ENCODE results near the gene ARHGAP40.

Gene ARHGAP40

DNA sequence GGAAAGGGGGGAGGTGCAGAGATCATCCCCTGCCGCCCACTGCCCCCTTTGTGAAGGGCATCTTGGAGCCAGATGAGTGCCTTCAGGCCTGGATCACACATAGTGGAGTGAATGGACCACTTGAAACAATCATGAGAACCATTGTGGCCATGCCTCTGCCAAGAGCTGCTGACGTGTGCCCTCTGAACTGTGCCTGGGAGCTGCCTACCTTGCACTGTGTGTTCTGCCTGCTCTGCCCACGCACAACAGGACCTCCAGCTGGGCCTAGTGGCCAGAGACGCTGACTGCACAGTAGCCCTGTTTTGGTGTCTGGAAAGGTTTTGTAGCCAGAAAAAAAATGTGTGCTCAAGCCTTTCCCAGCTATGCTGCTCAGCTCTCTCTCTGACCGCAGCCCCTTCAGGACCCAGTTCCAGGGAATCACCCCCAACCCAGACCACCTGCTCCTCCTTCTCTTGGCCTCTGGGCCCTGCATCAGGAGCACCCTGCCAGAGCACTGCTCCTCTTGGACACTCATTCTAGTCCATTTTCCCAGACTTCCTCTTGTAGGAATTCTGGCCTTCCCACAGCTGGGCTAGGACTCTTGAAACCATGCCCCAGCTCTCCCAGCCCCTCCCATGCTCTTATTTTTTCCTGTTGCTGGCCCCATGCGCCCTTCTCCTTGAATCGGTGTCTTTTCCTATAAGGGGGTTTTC, 22.2 kb upstream of the ARHGAP40 start:
- no peak overlapping the region for H3K9ac ChIP-seq (ENCODE audit: low read depth, low read length)
- H3K9me3 ChIP-seq (ENCODE audit: control insufficient read depth, insufficient read depth, low read length) = no peaks in the 10 kb centered on the region
- H3K36me3 ChIP-seq (ENCODE audit: control insufficient read depth, insufficient read depth, low read length) = no peaks in the 10 kb centered on the region
- no peak overlapping the region for H3K4me3 ChIP-seq (ENCODE audit: low read depth, low read length)
- peaks cover 3% of the 10 kb centered on the region for H3K4me1 ChIP-seq (ENCODE audit: control insufficient read depth, insufficient read depth, low read length)
- H3K27me3 ChIP-seq (ENCODE audit: control insufficient read depth, insufficient read depth, low read length) = no peaks in the 10 kb centered on the region

DNA sequence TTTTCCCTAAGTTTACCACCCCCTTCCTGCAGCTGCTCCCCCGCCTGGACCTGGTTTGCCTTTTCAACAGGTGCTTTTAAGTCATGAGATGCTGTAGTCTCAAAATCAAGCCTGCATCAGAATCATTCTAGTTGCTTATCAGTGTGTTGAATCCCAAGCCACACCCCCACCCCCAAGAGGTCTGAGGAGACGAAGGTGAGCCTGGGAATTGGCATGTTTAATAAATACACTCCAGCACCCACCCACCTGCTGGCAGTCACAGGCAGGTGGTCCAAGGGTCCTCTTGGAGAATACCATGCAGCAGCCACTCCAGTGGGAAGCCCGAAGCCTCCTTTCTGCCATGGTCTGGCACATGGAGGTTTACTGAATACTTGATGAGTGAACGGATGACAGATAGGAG, 21.7 kb upstream of the ARHGAP40 start:
- peaks cover 3% of the 10 kb centered on the region for H3K4me1 ChIP-seq (ENCODE audit: control insufficient read depth, insufficient read depth, low read length)
- H3K27me3 ChIP-seq (ENCODE audit: control insufficient read depth, insufficient read depth, low read length) = no peaks in the 10 kb centered on the region

DNA sequence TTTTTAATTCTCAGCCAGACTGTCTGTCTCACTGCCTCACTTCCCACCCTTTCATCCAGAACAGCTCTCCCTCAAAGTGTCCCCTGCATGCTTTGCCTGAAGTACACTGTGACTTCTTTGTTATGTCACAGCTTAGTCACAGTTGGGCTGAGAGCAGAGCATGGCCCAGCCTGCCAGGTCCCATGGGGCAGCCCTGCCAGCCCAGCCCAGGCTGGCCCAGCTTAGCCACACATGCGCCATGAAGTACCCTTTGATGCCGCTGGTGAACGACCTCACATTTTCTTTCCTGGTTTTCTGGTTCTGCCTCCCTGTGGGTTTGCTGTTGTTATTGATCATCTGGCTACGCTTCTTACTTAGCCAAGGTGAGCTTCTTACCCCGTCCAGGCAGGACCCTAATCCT, 20.6 kb upstream of the ARHGAP40 start, which contains the start of gene ADIG:
Gene ADIG (plus strand): TSS at position 185 of the 400 bp plus-strand sequence. CDS start 54 bp downstream, at position 239.
- no peak within 1 kb of the TSS for H3K9ac ChIP-seq (ENCODE audit: low read depth, low read length)
- no peak within 1 kb of the TSS for H3K4me3 ChIP-seq (ENCODE audit: low read depth, low read length)
- H3K9me3 ChIP-seq (ENCODE audit: control insufficient read depth, insufficient read depth, low read length) = no peaks in the 10 kb centered on the region
- H3K4me1 ChIP-seq (ENCODE audit: control insufficient read depth, insufficient read depth, low read length) = peaks cover 3% of the 10 kb centered on the region
- no peaks in the 10 kb centered on the region for H3K27me3 ChIP-seq (ENCODE audit: control insufficient read depth, insufficient read depth, low read length)
- no peaks in the 10 kb centered on the region for H3K36me3 ChIP-seq (ENCODE audit: control insufficient read depth, insufficient read depth, low read length)

More for the DNA sequence above, 21.7 kb upstream of the ARHGAP40 start:
- no peak overlapping the region for H3K9ac ChIP-seq (ENCODE audit: low read depth, low read length)
- no peak overlapping the region for H3K4me3 ChIP-seq (ENCODE audit: low read depth, low read length)
- no peaks in the 10 kb centered on the region for H3K9me3 ChIP-seq (ENCODE audit: control insufficient read depth, insufficient read depth, low read length)
- H3K36me3 ChIP-seq (ENCODE audit: control insufficient read depth, insufficient read depth, low read length) = no peaks in the 10 kb centered on the region

DNA sequence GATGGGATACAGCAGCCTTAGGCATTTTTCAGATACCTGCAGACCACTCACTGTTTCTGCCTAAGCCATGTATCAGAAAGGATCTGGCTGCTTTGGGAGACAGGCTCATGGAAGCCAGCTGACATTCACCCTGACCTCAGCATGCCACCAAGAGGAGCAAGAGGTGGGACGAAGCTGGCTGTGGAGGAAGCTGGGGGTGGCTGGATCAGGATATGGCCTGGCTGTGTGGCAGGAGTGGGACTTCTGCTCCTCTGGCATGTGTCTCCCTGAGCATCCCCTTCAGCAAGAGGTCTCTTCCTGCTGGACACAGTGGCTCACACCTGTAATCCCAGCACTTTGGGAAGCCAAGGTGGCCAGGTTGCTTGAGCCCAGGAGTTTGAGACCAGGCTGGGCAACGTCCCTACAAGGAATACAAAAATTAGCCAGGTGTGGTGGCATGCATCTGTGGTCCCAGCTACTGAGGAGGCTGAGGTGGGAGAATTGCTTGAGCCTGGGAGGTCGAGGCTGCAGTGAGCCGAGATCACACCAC, 19.7 kb upstream of the ARHGAP40 start:
- Histone ChIP-seq H3K27me3 (ENCODE audit: control insufficient read depth, insufficient read depth, low read length) (no peaks in the 10 kb centered on the region), H3K9ac (ENCODE audit: low read depth, low read length) (no peak overlapping the region), H3K4me1 (ENCODE audit: control insufficient read depth, insufficient read depth, low read length) (peaks cover 3% of the 10 kb centered on the region), H3K4me3 (ENCODE audit: low read depth, low read length) (no peak overlapping the region), H3K9me3 (ENCODE audit: control insufficient read depth, insufficient read depth, low read length) (no peaks in the 10 kb centered on the region), H3K36me3 (ENCODE audit: control insufficient read depth, insufficient read depth, low read length) (no peaks in the 10 kb centered on the region)

DNA sequence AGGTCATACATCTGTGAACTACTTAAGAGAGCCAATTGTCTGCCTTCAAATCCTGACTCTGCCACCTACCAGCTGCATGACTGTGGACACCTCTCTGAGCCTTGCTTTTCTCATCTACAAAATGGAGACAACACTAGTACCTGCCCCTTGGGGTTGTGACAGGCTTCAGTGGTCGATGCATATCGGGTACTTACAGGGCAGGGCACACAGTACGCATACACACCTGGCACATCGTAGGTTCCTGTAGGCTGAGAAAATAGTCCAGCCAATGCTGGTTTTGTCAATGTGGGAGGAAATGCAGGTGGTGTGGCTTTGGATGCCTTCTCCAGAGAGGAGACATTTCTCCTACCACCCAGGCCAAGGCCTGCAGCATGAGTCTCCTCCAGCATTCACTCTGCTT, 18.3 kb upstream of the ARHGAP40 start:
- H3K4me3 ChIP-seq (ENCODE audit: low read depth, low read length) = no peak overlapping the region
- no peak overlapping the region for H3K9ac ChIP-seq (ENCODE audit: low read depth, low read length)
- H3K9me3 ChIP-seq (ENCODE audit: control insufficient read depth, insufficient read depth, low read length) = no peaks in the 10 kb centered on the region
- H3K4me1 ChIP-seq (ENCODE audit: control insufficient read depth, insufficient read depth, low read length) = peaks cover 3% of the 10 kb centered on the region
- H3K27me3 ChIP-seq (ENCODE audit: control insufficient read depth, insufficient read depth, low read length) = no peaks in the 10 kb centered on the region
- no peaks in the 10 kb centered on the region for H3K36me3 ChIP-seq (ENCODE audit: control insufficient read depth, insufficient read depth, low read length)

DNA sequence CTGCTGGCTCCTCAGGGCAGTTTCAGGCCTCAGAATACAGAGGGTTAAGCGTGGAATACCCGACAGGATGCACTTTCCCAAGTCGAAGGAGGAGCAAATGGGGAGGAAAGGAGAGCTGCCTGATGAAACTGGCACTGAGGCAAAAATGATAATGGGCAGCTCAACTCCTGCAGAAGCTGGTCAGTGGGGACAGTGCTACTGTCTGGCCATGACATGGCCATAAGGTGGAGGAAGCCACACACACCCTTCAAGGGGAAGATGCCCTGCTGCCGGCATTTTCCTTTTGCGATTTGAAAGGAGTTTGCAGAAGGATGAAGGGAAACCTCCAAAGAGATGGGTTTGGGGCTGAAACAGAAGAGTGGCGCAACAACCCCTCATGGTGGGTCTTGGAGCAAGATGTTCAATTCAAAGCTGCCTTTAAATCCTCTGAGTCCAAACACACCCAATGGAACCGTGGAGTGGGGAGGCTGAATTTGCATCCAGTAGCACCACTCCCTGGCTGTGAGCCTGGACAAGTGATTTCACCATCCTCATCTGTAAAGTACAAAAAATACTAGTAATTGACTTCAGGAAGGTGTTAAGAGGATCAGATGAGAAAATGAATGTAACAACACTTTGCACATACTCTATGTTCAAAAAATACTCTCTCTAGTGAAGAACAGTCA, 17.4 kb upstream of the ARHGAP40 start:
- Histone ChIP-seq H3K27me3 (ENCODE audit: control insufficient read depth, insufficient read depth, low read length) (no peaks in the 10 kb centered on the region), H3K9ac (ENCODE audit: low read depth, low read length) (no peak overlapping the region), H3K9me3 (ENCODE audit: control insufficient read depth, insufficient read depth, low read length) (no peaks in the 10 kb centered on the region), H3K36me3 (ENCODE audit: control insufficient read depth, insufficient read depth, low read length) (no peaks in the 10 kb centered on the region), H3K4me3 (ENCODE audit: low read depth, low read length) (no peak overlapping the region), H3K4me1 (ENCODE audit: control insufficient read depth, insufficient read depth, low read length) (peaks cover 3% of the 10 kb centered on the region)

DNA sequence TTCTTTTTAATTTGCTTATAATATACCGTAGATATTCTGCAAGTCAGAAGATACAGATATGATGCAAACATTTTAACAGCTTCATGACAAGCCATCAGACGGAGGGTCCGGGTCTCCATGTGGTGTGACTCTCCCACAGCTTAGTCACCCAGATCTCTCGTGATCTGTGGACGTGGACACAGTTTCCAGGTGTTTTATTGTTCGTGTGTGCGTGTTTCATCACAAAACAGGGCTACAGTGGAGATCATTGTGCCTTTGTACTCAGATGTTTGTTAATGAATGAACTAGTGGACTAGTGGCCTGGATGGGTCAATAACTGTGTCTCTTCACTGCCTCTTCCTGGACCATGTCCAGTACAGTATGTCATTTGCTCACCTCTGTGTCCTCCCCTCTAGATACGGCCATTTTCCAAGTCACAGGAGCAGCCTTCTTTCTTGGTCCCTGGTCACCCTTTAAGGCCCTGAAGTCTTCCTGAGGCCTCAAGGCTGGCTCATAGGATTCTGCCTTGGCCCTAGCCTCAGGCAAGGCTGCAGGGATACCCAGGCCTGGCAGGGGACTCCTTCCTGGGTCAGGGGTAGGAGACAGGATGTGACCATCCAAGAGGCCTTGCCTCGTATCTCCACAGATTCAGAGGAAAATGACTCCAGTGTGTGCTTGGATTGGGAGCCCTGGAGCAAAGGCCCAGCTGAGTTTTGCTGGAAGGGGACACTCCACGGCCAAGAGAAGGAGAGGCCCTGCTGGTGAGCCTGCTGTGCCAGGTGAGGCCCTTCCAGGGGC, 16.0 kb upstream of the ARHGAP40 start:
- Histone ChIP-seq H3K9me3 (ENCODE audit: control insufficient read depth, insufficient read depth, low read length) (no peaks in the 10 kb centered on the region), H3K4me3 (ENCODE audit: low read depth, low read length) (no peak overlapping the region), H3K36me3 (ENCODE audit: control insufficient read depth, insufficient read depth, low read length) (no peaks in the 10 kb centered on the region), H3K9ac (ENCODE audit: low read depth, low read length) (no peak overlapping the region), H3K4me1 (ENCODE audit: control insufficient read depth, insufficient read depth, low read length) (peaks cover 3% of the 10 kb centered on the region), H3K27me3 (ENCODE audit: control insufficient read depth, insufficient read depth, low read length) (no peaks in the 10 kb centered on the region)

DNA sequence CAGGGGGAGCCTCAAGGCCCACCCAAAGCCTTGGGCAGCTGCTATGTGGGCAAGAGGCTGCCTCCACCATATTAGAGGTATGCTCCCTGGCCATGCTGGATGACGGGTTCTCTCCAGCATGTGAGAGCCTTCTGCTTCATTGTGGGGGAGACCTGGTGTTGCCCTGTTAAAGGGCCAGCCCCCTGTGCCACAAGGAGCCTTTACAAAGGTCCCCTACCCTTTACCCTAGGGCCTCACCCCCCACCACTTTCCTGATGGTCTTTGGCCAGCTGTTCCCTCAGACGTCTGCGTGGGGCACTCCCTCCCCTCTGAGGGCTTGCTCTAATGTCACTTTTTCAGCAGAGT, 15.5 kb upstream of the ARHGAP40 start:
- Histone ChIP-seq H3K9me3 (ENCODE audit: control insufficient read depth, insufficient read depth, low read length) (no peaks in the 10 kb centered on the region), H3K4me3 (ENCODE audit: low read depth, low read length) (no peak overlapping the region), H3K36me3 (ENCODE audit: control insufficient read depth, insufficient read depth, low read length) (no peaks in the 10 kb centered on the region), H3K4me1 (ENCODE audit: control insufficient read depth, insufficient read depth, low read length) (peaks cover 3% of the 10 kb centered on the region), H3K9ac (ENCODE audit: low read depth, low read length) (no peak overlapping the region), H3K27me3 (ENCODE audit: control insufficient read depth, insufficient read depth, low read length) (no peaks in the 10 kb centered on the region)

DNA sequence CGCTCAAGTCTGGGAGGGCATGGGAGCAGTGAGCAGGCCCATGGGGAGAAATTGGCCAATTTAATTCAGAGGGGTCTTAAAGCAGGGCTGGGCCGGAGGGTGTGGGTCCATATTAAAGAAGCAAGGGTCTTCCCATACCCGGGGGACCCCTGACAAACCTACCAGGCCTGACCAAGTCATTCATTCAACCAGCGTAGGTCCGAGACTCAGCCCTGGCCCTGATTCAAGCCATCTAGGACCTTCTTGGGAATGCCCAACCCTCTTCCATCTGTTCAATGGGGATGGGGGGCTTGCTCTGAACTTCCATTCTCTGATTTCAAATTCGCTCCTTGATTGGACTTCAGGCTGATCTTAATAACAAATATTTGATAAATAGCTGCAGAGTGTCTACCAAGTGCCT, 13.3 kb upstream of the ARHGAP40 start:
- H3K27me3 ChIP-seq (ENCODE audit: control insufficient read depth, insufficient read depth, low read length) = no peaks in the 10 kb centered on the region
- H3K36me3 ChIP-seq (ENCODE audit: control insufficient read depth, insufficient read depth, low read length) = no peaks in the 10 kb centered on the region
- H3K9ac ChIP-seq (ENCODE audit: low read depth, low read length) = no peak overlapping the region
- H3K4me1 ChIP-seq (ENCODE audit: control insufficient read depth, insufficient read depth, low read length) = peaks cover 3% of the 10 kb centered on the region
- no peaks in the 10 kb centered on the region for H3K9me3 ChIP-seq (ENCODE audit: control insufficient read depth, insufficient read depth, low read length)
- no peak overlapping the region for H3K4me3 ChIP-seq (ENCODE audit: low read depth, low read length)

DNA sequence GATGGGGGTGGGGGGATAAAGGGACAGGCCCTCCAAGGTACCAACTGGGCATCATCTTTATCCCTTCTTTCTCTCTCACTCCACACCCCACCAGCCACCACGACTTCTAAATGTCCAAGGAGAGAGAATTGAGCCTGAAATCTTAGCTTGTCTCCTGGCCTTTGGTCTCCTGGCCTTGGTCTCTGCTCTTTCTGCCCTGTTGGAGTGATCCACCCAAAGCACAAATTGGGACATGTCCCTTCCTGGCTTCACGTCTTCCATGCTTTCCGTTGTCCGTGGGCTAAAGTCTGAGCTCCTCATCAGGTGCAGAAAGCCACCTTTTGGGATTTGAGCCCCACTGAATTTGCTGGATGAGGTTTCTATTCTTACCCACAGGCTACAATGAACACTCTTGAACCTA, 12.3 kb upstream of the ARHGAP40 start:
- Histone ChIP-seq H3K36me3 (ENCODE audit: control insufficient read depth, insufficient read depth, low read length) (no peaks in the 10 kb centered on the region), H3K27me3 (ENCODE audit: control insufficient read depth, insufficient read depth, low read length) (no peaks in the 10 kb centered on the region), H3K4me1 (ENCODE audit: control insufficient read depth, insufficient read depth, low read length) (peaks cover 3% of the 10 kb centered on the region), H3K9me3 (ENCODE audit: control insufficient read depth, insufficient read depth, low read length) (no peaks in the 10 kb centered on the region), H3K9ac (ENCODE audit: low read depth, low read length) (no peak overlapping the region), H3K4me3 (ENCODE audit: low read depth, low read length) (no peak overlapping the region)

DNA sequence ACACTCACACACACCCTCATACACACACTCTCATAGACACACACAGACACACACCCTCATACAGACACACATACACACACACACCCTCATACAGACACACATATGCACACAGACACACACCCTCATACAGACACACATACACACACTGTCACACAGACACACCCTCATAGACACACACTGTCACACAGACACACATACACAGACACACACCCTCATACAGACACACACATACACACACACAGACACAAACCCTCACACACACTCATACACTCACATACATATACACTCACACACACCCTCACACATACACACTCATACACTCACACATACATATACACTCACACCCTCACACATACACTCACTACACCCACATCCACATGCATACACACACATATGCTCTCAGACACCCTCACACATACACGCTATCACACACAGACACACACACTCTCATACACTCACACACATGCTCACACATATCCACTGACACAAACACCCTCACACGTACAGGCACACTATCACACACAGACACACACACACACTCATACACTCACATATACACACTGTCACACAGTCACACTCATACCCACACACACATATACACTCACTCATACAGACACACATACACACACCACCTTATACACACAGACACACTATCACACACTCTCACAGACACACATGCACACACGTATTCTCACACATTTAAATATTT, 11.5 kb upstream of the ARHGAP40 start:
- peaks cover 3% of the 10 kb centered on the region for H3K4me1 ChIP-seq (ENCODE audit: control insufficient read depth, insufficient read depth, low read length)
- H3K27me3 ChIP-seq (ENCODE audit: control insufficient read depth, insufficient read depth, low read length) = no peaks in the 10 kb centered on the region

More for the DNA sequence above, 11.5 kb upstream of the ARHGAP40 start:
- Histone ChIP-seq H3K36me3 (ENCODE audit: control insufficient read depth, insufficient read depth, low read length) (no peaks in the 10 kb centered on the region), H3K9ac (ENCODE audit: low read depth, low read length) (no peak overlapping the region), H3K9me3 (ENCODE audit: control insufficient read depth, insufficient read depth, low read length) (no peaks in the 10 kb centered on the region), H3K4me3 (ENCODE audit: low read depth, low read length) (no peak overlapping the region)
